CD4-positive, alpha-beta T cell (primary cell): Measurements from ENCODE around the gene ANKLE2. TPM values are rescaled to one million over a fixed set of nuclear protein-coding genes. Genes with fewer than 3 reads are reported as not detected.

Source experiments
- ATAC-seq: fragments of 200-7000 bp; cut with Tn5 transposase; one replicate; pipeline ENCODE4 v1.10.0; 2022; ENCODE audit warnings: mild to moderate bottlenecking; ENCODE audit not compliant: poor library complexity
- CTCF ChIA-PET: fragments of 350-600 bp; sonication (Branson Sonifier 250); formaldehyde crosslinking; loops from one replicate; lab custom pipeline; 2021; ENCODE audit warnings: antibody characterized with exemption, inconsistent platforms; lab: Charles Lee
- POLR2A ChIA-PET: fragments of 350-600 bp; sonication (Branson Sonifier 250); formaldehyde crosslinking; loops from one replicate; lab custom pipeline; 2021; ENCODE audit warnings: antibody characterized with exemption, inconsistent platforms; lab: Charles Lee
- DNase-seq, 14 experiments: peaks; one replicate each; pipeline ENCODE4 v3.0.0-alpha.2; 2013 to 2020; ENCODE audit warnings: mixed read lengths in 2 of 14
- H3K27ac ChIP-seq, 2 donors: one replicate each; pipeline versions ENCODE4 v1.5.1 to v1.7.0; 2013; ENCODE audit warnings: low read length in 2 of 2, low read depth in 1 of 2, mild to moderate bottlenecking in 1 of 2
- H3K27me3 ChIP-seq, 2 experiments: 1 replicate in 1 of 2; 2 replicates in 1 of 2; pipeline versions ENCODE4 v1.6.1 to v1.7.0; 2013; ENCODE audit warnings: low read length in 2 of 2, control low read depth in 1 of 2, mild to moderate bottlenecking in 1 of 2, moderate library complexity in 1 of 2; ENCODE audit not compliant: insufficient read depth in 2 of 2, control insufficient read depth in 1 of 2
- H3K36me3 ChIP-seq: one replicate; pipeline ENCODE4 v1.6.1; 2013; ENCODE audit warnings: low read length, control low read depth; ENCODE audit not compliant: insufficient read depth
- H3K4me1 ChIP-seq: one replicate; pipeline ENCODE4 v1.6.1; 2013; ENCODE audit warnings: low read length, control low read depth; ENCODE audit not compliant: insufficient read depth
- H3K4me3 ChIP-seq: one replicate; pipeline ENCODE4 v1.5.1; 2013; ENCODE audit warnings: mild to moderate bottlenecking, low read length, moderate library complexity
- H3K9me3 ChIP-seq, 2 experiments: 1 replicate in 1 of 2; 2 replicates in 1 of 2; pipeline versions ENCODE4 v1.6.1 to v1.7.0; 2013; ENCODE audit warnings: low read length in 2 of 2, mild to moderate bottlenecking in 2 of 2, control low read depth in 1 of 2, moderate library complexity in 1 of 2; ENCODE audit not compliant: control insufficient read depth in 1 of 2, insufficient read depth in 1 of 2
- H3K27ac Mint-ChIP-seq: one replicate; pipeline ENCODE4 v1.8.0; 2020; ENCODE audit warnings: mixed read lengths
- H3K27me3 Mint-ChIP-seq: one replicate; pipeline ENCODE4 v1.8.0; 2021; ENCODE audit warnings: mixed read lengths
- H3K36me3 Mint-ChIP-seq: one replicate; pipeline ENCODE4 v1.8.0; 2021; ENCODE audit warnings: low read depth, mixed read lengths
- H3K4me1 Mint-ChIP-seq: one replicate; pipeline ENCODE4 v1.8.0; 2021; ENCODE audit warnings: low read depth, mixed read lengths
- H3K4me3 Mint-ChIP-seq: one replicate; pipeline ENCODE4 v1.8.0; 2020; ENCODE audit warnings: mild to moderate bottlenecking, mixed read lengths
- H3K9me3 Mint-ChIP-seq: one replicate; pipeline ENCODE4 v1.8.0; 2020; ENCODE audit warnings: mixed read lengths
- CTCF ChIP-seq: fragments of 200-600 bp; IDR thresholded peaks from one replicate; pipeline ENCODE4 v1.8.0; 2022; ENCODE audit warnings: antibody characterized with exemption, mild to moderate bottlenecking
- intact Hi-C, 2 experiments: fragments of 100-400 bp; cut with DNase I in 1 of 2; cut with micrococcal nuclease in 1 of 2; formaldehyde crosslinking; loops; one replicate each; pipeline versions ENCODE4 v1.15.1 to v1.9.0; 2023 to 2025; cut with DNase I, micrococcal nuclease
- total RNA-seq, 174 experiments: library from RNA in 2 of 174; stranded (reverse) in 2 of 174; gene quantifications; one replicate each; pipeline ENCODE4 v1.2.3 and lab custom pipeline; 2021 to 2026

The ANKLE2 gene
- total RNA-seq, 2 experiments from 2014 or later, result 61.7 to 65.7 TPM

DNA sequence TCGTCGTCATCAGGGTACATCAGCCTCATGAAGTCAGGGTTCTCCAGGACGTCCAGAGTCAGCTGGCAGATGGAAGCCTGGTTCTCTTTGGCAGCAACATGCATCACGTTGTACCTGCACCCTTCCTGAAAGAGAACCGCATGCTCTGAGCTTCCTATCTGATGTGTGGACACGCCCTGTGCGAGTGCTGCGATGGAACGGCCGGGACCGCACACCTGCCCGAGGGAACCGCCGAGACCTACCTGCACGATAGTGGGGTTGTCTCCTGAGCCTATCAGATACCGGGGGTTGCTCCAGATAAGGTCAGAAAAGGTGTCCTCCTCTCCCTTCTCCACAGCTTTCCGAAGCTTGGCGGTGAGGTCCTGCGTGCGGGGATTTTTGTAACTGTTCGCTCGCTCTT lies 13.7 kb downstream of the ANKLE2 start:
- Mint-ChIP-seq H3K4me3 (no peak overlapping the region), H3K36me3 (peaks cover 79% of the 10 kb centered on the region), H3K9me3 (no peaks in the 10 kb centered on the region), H3K4me1 (peaks cover 8% of the 10 kb centered on the region), H3K27me3 (no peaks in the 10 kb centered on the region), H3K27ac (no peak overlapping the region)
- no peak for DNase-seq
- POLR2A ChIA-PET, result no interaction called here
- intact Hi-C loops, result no loop called here
- CTCF ChIA-PET, result no interaction called here
- Histone ChIP-seq H3K27me3 (no peaks in the 10 kb centered on the region), H3K36me3 (peaks cover 88% of the 10 kb centered on the region), H3K4me3 (no peak overlapping the region), H3K27ac (no peak overlapping the region), H3K4me1 (no peaks in the 10 kb centered on the region), H3K9me3 (no peaks in the 10 kb centered on the region)
- no peak for ATAC-seq
- TF ChIP-seq CTCF, result no peak

- Histone ChIP-seq H3K4me1 (no peaks in the 10 kb centered on the region), H3K36me3 (peaks cover 89% of the 10 kb centered on the region), H3K27ac (no peak overlapping the region), H3K4me3 (no peak overlapping the region), H3K27me3 (no peaks in the 10 kb centered on the region), H3K9me3 (no peaks in the 10 kb centered on the region)
- Mint-ChIP-seq H3K36me3 (peaks cover 79% of the 10 kb centered on the region), H3K27me3 (no peaks in the 10 kb centered on the region), H3K4me3 (no peak overlapping the region), H3K27ac (no peak overlapping the region), H3K4me1 (peaks cover 12% of the 10 kb centered on the region), H3K9me3 (no peaks in the 10 kb centered on the region)
- DNase-seq (no peak), ATAC-seq (no peak)
- no peak for TF ChIP-seq CTCF
- intact Hi-C loops, result no loop called here
- CTCF ChIA-PET, result no interaction called here
- POLR2A ChIA-PET, result no interaction called here
Observed at GRCh38 chr12:132747395-132747794, 14.2 kb downstream of the ANKLE2 start.

DNA sequence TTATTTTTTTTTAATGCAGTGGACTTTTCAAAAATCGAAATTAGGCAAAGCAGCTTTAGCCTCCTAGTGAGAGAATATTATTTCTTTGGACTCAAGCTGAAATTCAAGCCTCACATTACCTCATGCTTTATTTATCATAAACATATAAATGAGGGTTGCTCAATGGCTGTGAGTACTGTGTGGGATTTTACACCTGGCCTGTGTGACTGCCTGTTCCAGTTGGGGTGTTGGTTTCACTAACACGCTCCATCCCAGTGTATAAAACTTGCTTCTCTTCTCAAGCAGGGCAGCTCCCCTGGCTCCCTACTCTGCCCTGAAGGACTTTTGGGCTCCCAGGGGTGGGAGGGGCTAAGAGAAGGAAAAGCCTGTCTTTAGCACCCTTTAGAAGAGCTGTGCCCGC lies 15.0 kb downstream of the ANKLE2 start:
- peaks cover 92% of the 10 kb centered on the region for H3K36me3 ChIP-seq
- Mint-ChIP-seq H3K4me3 (no peak overlapping the region), H3K27ac (no peak overlapping the region), H3K9me3 (no peaks in the 10 kb centered on the region), H3K27me3 (no peaks in the 10 kb centered on the region), H3K36me3 (peaks cover 82% of the 10 kb centered on the region), H3K4me1 (peaks cover 13% of the 10 kb centered on the region)
- no peak overlapping the region for H3K27ac ChIP-seq
- TF ChIP-seq CTCF, result no peak
- CTCF ChIA-PET, result no interaction called here
- ATAC-seq (no peak), DNase-seq (no peak)
- H3K4me3 ChIP-seq, result no peak overlapping the region
- POLR2A ChIA-PET, result no interaction called here
- no peaks in the 10 kb centered on the region for H3K9me3 ChIP-seq
- H3K4me1 ChIP-seq, result no peaks in the 10 kb centered on the region
- no peaks in the 10 kb centered on the region for H3K27me3 ChIP-seq
- intact Hi-C loops, result no loop called here
